Smooth muscle cell (in vitro differentiated cells): Measurements from ENCODE around the gene DUSP9. TPM values are rescaled to one million over a fixed set of nuclear protein-coding genes. Genes with fewer than 3 reads are reported as not detected.

Experiments used
- DNase-seq: peaks from one replicate; lab custom pipeline; 2025; ENCODE audit not compliant: unreplicated experiment; lab: John Stamatoyannopoulos, UW
- H2AFZ ChIP-seq: fragments of 200-600 bp; sonication (generic); 2 replicates; pipeline ENCODE4 v1.6.0; 2016; ENCODE audit warnings: antibody characterized with exemption, low read depth, mild to moderate bottlenecking
- H3F3A ChIP-seq: fragments of 200-600 bp; sonication (generic); 2 replicates; pipeline ENCODE4 v1.6.0; 2017; ENCODE audit warnings: antibody characterized with exemption, low read depth
- H3K27ac ChIP-seq: fragments of 200-600 bp; sonication (generic); 2 replicates; pipeline ENCODE4 v1.5.1; 2016; ENCODE audit warnings: low read depth, mild to moderate bottlenecking
- H3K27me3 ChIP-seq: fragments of 200-600 bp; sonication (generic); 2 replicates; pipeline ENCODE4 v1.6.1; 2016; ENCODE audit warnings: low read depth, mild to moderate bottlenecking
- H3K36me3 ChIP-seq: fragments of 200-600 bp; sonication (generic); 2 replicates; pipeline ENCODE4 v1.5.1; 2016; ENCODE audit warnings: low read depth
- H3K4me1 ChIP-seq: fragments of 200-600 bp; sonication (generic); 2 replicates; pipeline ENCODE4 v1.5.1; 2016; ENCODE audit warnings: low read depth
- H3K4me2 ChIP-seq: fragments of 200-600 bp; sonication (generic); 2 replicates; pipeline ENCODE4 v1.6.0; 2016; ENCODE audit warnings: mild to moderate bottlenecking
- H3K4me3 ChIP-seq: fragments of 200-600 bp; sonication (generic); 2 replicates; pipeline ENCODE4 v1.5.1; 2016; ENCODE audit warnings: mild to moderate bottlenecking
- H3K79me2 ChIP-seq: fragments of 200-600 bp; sonication (generic); 2 replicates; pipeline ENCODE4 v1.6.0; 2016; ENCODE audit warnings: low read depth, mild to moderate bottlenecking
- H3K9ac ChIP-seq: fragments of 200-600 bp; sonication (generic); 2 replicates; pipeline ENCODE4 v1.6.0; 2016; ENCODE audit warnings: low read depth
- H3K9me3 ChIP-seq: fragments of 200-600 bp; sonication (generic); replicated peaks from 2 replicates; pipeline ENCODE4 v1.5.1; 2016; ENCODE audit warnings: low read depth
- H4K20me1 ChIP-seq: fragments of 200-600 bp; sonication (generic); 2 replicates; pipeline ENCODE4 v1.6.0; 2016; ENCODE audit warnings: low read depth
- WGBS: methylation state at CpG from one replicate; pipeline ENCODE4 v1.1.7; 2016; ENCODE audit warnings: low lambda C conversion rate; 5-methylcytosine and 5-hydroxymethylcytosine counted together
- polyA plus RNA-seq: library from polyadenylated mRNA; unstranded; fragments of >200 nt; fragmentation: Nextera tagmentation; extraction: Ambion mirVana; gene quantifications from 2 replicates; pipeline ENCODE4 v1.2.1, GENCODE V29; 2016
- total RNA-seq: library from RNA; depleted of rRNA; stranded (reverse); fragments of >200 nt; gene quantifications from 2 replicates; pipeline ENCODE4 v1.2.3, GENCODE V29; 2014
- TF ChIP-seq, protein P1 (sequence below): fragments of 200-600 bp; sonication (generic); IDR thresholded peaks from 2 replicates; pipeline ENCODE4 v1.5.1; 2017; ENCODE audit warnings: borderline replicate concordance, mild to moderate bottlenecking, antibody characterized with exemption; ENCODE audit not compliant: insufficient read depth, poor library complexity, severe bottlenecking

Gene DUSP9
- total and polyA plus RNA-seq, 2 experiments from 2014 or later: 3.0 to 11.3 TPM

- WGBS: 47% methylated on average over 64 of the region's 85 CpGs
- H3K9ac ChIP-seq: no peak overlapping the region
Measured at GRCh38 chrX:153647461-153648357, 706 bp downstream of the DUSP9 start.

GRCh38 chrX:153648358-153649177 is 1.6 kb downstream of the DUSP9 start:
- no peak overlapping the region for H3K4me2 ChIP-seq

More at GRCh38 chrX:153647461-153648357, 706 bp downstream of the DUSP9 start:
- peaks cover 13% of the 10 kb centered on the region for H3K27me3 ChIP-seq
- no peak overlapping the region for H3K27ac ChIP-seq
- DNase-seq: no peak
- H3K36me3 ChIP-seq: no peaks in the 10 kb centered on the region
- no peak overlapping the region for H2AFZ ChIP-seq
- H3F3A ChIP-seq: no peaks in the 10 kb centered on the region
- TF ChIP-seq, protein P1, sequence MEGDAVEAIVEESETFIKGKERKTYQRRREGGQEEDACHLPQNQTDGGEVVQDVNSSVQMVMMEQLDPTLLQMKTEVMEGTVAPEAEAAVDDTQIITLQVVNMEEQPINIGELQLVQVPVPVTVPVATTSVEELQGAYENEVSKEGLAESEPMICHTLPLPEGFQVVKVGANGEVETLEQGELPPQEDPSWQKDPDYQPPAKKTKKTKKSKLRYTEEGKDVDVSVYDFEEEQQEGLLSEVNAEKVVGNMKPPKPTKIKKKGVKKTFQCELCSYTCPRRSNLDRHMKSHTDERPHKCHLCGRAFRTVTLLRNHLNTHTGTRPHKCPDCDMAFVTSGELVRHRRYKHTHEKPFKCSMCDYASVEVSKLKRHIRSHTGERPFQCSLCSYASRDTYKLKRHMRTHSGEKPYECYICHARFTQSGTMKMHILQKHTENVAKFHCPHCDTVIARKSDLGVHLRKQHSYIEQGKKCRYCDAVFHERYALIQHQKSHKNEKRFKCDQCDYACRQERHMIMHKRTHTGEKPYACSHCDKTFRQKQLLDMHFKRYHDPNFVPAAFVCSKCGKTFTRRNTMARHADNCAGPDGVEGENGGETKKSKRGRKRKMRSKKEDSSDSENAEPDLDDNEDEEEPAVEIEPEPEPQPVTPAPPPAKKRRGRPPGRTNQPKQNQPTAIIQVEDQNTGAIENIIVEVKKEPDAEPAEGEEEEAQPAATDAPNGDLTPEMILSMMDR: no peak
- no peaks in the 10 kb centered on the region for H4K20me1 ChIP-seq
- no peaks in the 10 kb centered on the region for H3K9me3 ChIP-seq
- H3K4me3 ChIP-seq: peak overlapping the region; percentile 24
- H3K4me2 ChIP-seq: peak overlapping the region; percentile 75
- H3K79me2 ChIP-seq: no peaks in the 10 kb centered on the region
- H3K4me1 ChIP-seq: peaks cover 3% of the 10 kb centered on the region

DNA sequence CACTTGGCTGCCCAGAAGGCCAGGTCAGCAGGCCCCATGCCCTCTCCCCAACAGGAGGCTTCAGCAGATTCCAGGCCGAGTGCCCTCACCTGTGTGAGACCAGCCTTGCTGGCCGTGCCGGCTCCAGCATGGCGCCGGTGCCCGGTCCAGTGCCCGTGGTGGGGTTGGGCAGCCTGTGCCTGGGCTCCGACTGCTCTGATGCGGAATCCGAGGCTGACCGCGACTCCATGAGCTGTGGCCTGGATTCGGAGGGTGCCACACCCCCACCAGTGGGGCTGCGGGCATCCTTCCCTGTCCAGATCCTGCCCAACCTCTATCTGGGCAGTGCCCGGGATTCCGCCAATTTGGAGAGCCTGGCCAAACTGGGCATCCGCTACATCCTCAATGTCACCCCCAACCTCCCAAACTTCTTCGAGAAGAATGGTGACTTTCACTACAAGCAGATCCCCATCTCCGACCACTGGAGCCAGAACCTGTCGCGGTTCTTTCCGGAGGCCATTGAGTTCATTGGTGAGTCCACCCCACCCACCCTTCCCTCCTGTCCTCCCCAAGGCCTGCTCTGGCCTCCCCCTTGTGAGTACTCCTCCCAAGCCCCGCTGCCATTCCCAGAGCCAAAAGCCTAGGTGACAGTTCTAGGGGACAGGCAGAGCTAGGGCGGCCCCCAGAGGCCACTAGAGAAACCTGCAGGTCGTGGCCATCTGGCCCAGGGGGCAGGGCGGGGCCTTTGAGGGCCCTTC is 2.3 kb downstream of the DUSP9 start:
- Histone ChIP-seq H3K4me2 (no peak overlapping the region), H3K9ac (no peak overlapping the region), H3F3A (no peaks in the 10 kb centered on the region), H3K27me3 (peaks cover 13% of the 10 kb centered on the region), H3K4me1 (no peaks in the 10 kb centered on the region), H3K4me3 (no peak overlapping the region), H3K9me3 (no peaks in the 10 kb centered on the region), H3K79me2 (no peaks in the 10 kb centered on the region), H4K20me1 (no peaks in the 10 kb centered on the region), H3K27ac (no peak overlapping the region), H3K36me3 (no peaks in the 10 kb centered on the region), H2AFZ (no peak overlapping the region)
- TF ChIP-seq, protein P1: peak; percentile 33
- DNase-seq: no peak
- 81% methylated on average over 25 of the region's 26 CpGs for WGBS

More at GRCh38 chrX:153648358-153649177, 1.6 kb downstream of the DUSP9 start:
- Histone ChIP-seq H2AFZ (no peak overlapping the region), H4K20me1 (no peaks in the 10 kb centered on the region), H3K27ac (no peak overlapping the region), H3K79me2 (no peaks in the 10 kb centered on the region), H3K9ac (no peak overlapping the region), H3K36me3 (no peaks in the 10 kb centered on the region), H3K4me1 (peaks cover 3% of the 10 kb centered on the region), H3K9me3 (no peaks in the 10 kb centered on the region), H3K4me3 (no peak overlapping the region), H3F3A (no peaks in the 10 kb centered on the region), H3K27me3 (peaks cover 13% of the 10 kb centered on the region)
- 72% methylated on average over 17 of the region's 17 CpGs for WGBS
- no peak for DNase-seq
- TF ChIP-seq, protein P1: no peak
